Measurements from ENCODE around the gene JAKMIP1. TPM values are rescaled to one million over a fixed set of nuclear protein-coding genes. Genes with fewer than 3 reads are reported as not detected.

JAKMIP1 gene
- total RNA-seq, 1 experiment from 2014 or later, result not detected

GRCh38 chr4:6119507-6120020 lies 80.8 kb downstream of the JAKMIP1 start:
- ATAC-seq (no peak), DNase-seq (ENCODE audit: low read depth, low spot score) (no peak)
- TF ChIP-seq SIN3A (IDR thresholded peaks at IDR 0.05; ENCODE audit: borderline replicate concordance, insufficient read depth, low read depth, low read length) (no peak), POLR2AphosphoS5 (IDR thresholded peaks at IDR 0.05; ENCODE audit: low read depth, low read length) (no peak), TCF7L2 (IDR thresholded peaks at IDR 0.05; ENCODE audit: low read depth, low read length) (no peak)
- TF ChIP-seq, protein P1, sequence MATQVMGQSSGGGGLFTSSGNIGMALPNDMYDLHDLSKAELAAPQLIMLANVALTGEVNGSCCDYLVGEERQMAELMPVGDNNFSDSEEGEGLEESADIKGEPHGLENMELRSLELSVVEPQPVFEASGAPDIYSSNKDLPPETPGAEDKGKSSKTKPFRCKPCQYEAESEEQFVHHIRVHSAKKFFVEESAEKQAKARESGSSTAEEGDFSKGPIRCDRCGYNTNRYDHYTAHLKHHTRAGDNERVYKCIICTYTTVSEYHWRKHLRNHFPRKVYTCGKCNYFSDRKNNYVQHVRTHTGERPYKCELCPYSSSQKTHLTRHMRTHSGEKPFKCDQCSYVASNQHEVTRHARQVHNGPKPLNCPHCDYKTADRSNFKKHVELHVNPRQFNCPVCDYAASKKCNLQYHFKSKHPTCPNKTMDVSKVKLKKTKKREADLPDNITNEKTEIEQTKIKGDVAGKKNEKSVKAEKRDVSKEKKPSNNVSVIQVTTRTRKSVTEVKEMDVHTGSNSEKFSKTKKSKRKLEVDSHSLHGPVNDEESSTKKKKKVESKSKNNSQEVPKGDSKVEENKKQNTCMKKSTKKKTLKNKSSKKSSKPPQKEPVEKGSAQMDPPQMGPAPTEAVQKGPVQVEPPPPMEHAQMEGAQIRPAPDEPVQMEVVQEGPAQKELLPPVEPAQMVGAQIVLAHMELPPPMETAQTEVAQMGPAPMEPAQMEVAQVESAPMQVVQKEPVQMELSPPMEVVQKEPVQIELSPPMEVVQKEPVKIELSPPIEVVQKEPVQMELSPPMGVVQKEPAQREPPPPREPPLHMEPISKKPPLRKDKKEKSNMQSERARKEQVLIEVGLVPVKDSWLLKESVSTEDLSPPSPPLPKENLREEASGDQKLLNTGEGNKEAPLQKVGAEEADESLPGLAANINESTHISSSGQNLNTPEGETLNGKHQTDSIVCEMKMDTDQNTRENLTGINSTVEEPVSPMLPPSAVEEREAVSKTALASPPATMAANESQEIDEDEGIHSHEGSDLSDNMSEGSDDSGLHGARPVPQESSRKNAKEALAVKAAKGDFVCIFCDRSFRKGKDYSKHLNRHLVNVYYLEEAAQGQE (IDR thresholded peaks at IDR 0.05; ENCODE audit: insufficient read depth in 1 of 2, low read depth in 2 of 2, low read length in 1 of 2), result no peak
- TF ChIP-seq, protein P2, sequence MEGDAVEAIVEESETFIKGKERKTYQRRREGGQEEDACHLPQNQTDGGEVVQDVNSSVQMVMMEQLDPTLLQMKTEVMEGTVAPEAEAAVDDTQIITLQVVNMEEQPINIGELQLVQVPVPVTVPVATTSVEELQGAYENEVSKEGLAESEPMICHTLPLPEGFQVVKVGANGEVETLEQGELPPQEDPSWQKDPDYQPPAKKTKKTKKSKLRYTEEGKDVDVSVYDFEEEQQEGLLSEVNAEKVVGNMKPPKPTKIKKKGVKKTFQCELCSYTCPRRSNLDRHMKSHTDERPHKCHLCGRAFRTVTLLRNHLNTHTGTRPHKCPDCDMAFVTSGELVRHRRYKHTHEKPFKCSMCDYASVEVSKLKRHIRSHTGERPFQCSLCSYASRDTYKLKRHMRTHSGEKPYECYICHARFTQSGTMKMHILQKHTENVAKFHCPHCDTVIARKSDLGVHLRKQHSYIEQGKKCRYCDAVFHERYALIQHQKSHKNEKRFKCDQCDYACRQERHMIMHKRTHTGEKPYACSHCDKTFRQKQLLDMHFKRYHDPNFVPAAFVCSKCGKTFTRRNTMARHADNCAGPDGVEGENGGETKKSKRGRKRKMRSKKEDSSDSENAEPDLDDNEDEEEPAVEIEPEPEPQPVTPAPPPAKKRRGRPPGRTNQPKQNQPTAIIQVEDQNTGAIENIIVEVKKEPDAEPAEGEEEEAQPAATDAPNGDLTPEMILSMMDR (IDR thresholded peaks at IDR 0.05), result no peak
- CTCF ChIA-PET, result no interaction called here
- Histone ChIP-seq H3K9me3 (ENCODE audit: control insufficient read depth, insufficient read depth, low read depth, low read length) (no peaks in the 10 kb centered on the region), H3K36me3 (ENCODE audit: control insufficient read depth, insufficient read depth, low read length) (no peaks in the 10 kb centered on the region), H3K27ac (ENCODE audit: low read length) (no peak overlapping the region), H3K4me1 (ENCODE audit: control insufficient read depth, insufficient read depth, low read length) (no peaks in the 10 kb centered on the region), H3K27me3 (ENCODE audit: control insufficient read depth, insufficient read depth, low read length) (no peaks in the 10 kb centered on the region), H3K4me3 (ENCODE audit: low read depth in 2 of 2, low read length in 2 of 2) (no peak overlapping the region)
- POLR2A ChIA-PET, result no interaction called here
- in situ Hi-C loops (cut with HindIII; ENCODE audit: low pct_unique_long_range_greater_than_20kb, low sequenced_read_pairs), result no loop called here
- no TSS peak for BruUV-seq (replicated peaks)
- intact Hi-C loops (cut with micrococcal nuclease; ENCODE audit: unreplicated experiment), result no loop called here

GRCh38 chr4:6118201-6118600 lies 82.1 kb downstream of the JAKMIP1 start:
- no peaks in the 10 kb centered on the region for H3K4me1 ChIP-seq (ENCODE audit: control insufficient read depth, insufficient read depth, low read length)
- CTCF ChIA-PET, result no interaction called here
- intact Hi-C loops (cut with micrococcal nuclease; ENCODE audit: unreplicated experiment), result no loop called here

More at GRCh38 chr4:6118201-6118600, 82.1 kb downstream of the JAKMIP1 start:
- TF ChIP-seq, protein P1 (IDR thresholded peaks at IDR 0.05; ENCODE audit: insufficient read depth in 1 of 2, low read depth in 2 of 2, low read length in 1 of 2), result no peak
- TF ChIP-seq TCF7L2 (IDR thresholded peaks at IDR 0.05; ENCODE audit: low read depth, low read length), result no peak
- TF ChIP-seq SIN3A (IDR thresholded peaks at IDR 0.05; ENCODE audit: borderline replicate concordance, insufficient read depth, low read depth, low read length), result no peak
- TF ChIP-seq, protein P2 (IDR thresholded peaks at IDR 0.05), result no peak
- TF ChIP-seq POLR2AphosphoS5 (IDR thresholded peaks at IDR 0.05; ENCODE audit: low read depth, low read length), result no peak
- BruUV-seq (replicated peaks), result no TSS peak
- POLR2A ChIA-PET, result no interaction called here
- Histone ChIP-seq H3K36me3 (ENCODE audit: control insufficient read depth, insufficient read depth, low read length) (no peaks in the 10 kb centered on the region), H3K4me3 (ENCODE audit: low read depth in 2 of 2, low read length in 2 of 2) (no peak overlapping the region), H3K9me3 (ENCODE audit: control insufficient read depth, insufficient read depth, low read depth, low read length) (no peaks in the 10 kb centered on the region), H3K27me3 (ENCODE audit: control insufficient read depth, insufficient read depth, low read length) (no peaks in the 10 kb centered on the region), H3K27ac (ENCODE audit: low read length) (no peak overlapping the region)
- DNase-seq (ENCODE audit: low read depth, low spot score) (no peak), ATAC-seq (no peak)
- in situ Hi-C loops (cut with HindIII; ENCODE audit: low pct_unique_long_range_greater_than_20kb, low sequenced_read_pairs), result no loop called here
